SH-SY5Y (cell line): ENCODE data around the gene LSM14B.

Source experiments
- GATA2 ChIP-seq: IDR thresholded peaks from 2 replicates; pipeline ENCODE4 v1.6.1; 2011; ENCODE audit warnings: mild to moderate bottlenecking, low read depth, low read length
- GATA3 ChIP-seq: IDR thresholded peaks from 2 replicates; pipeline ENCODE4 v1.6.1; 2011; ENCODE audit warnings: low read depth, mild to moderate bottlenecking, low read length, moderate library complexity

DNA sequence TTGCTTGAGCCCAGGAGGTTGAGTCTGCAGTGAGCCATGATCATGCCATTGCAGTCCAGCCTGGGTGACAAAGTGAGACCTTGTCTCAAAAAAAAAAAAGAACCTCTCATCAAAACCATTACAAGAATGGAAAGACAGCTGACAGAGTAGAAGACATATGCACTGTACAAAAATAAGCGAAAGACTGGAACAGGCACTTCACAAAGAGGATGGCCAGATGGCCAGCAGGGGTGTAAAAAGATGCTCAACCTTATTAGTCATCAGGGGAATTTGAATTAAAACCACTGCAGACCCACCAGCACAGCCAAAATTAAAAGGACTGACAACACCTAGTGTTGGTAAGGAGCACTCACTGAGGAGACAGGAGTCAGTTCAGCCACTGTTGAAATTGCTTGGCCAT is 43.1 kb upstream of the LSM14B start:
- no peak for TF ChIP-seq GATA3
- no peak for TF ChIP-seq GATA2
